SK-N-SH (cell line): Measurements from ENCODE around the gene IFT122.

Experiments
- CTCF ChIP-seq: fragments of 200-600 bp; sonication (generic); IDR thresholded peaks from 2 replicates; pipeline ENCODE4 v1.6.1; 2017; ENCODE audit warnings: antibody characterized with exemption, mild to moderate bottlenecking, moderate library complexity
- ELF1 ChIP-seq: IDR thresholded peaks from 2 replicates; pipeline ENCODE4 v1.4.0; 2012
- EP300 ChIP-seq, 2 experiments: IDR thresholded peaks; 2 replicates each; pipeline versions ENCODE4 v1.4.0 to v1.6.1; 2012; ENCODE audit warnings: borderline replicate concordance in 1 of 2, low read depth in 1 of 2, low read length in 1 of 2
- EZH2phosphoT487 ChIP-seq: fragments of 200-600 bp; sonication (generic); IDR thresholded peaks from 2 replicates; pipeline ENCODE4 v1.6.1; 2017; ENCODE audit warnings: low read depth, mixed run types, mild to moderate bottlenecking, antibody characterized with exemption, moderate library complexity, borderline replicate concordance
- MAX ChIP-seq: IDR thresholded peaks from 2 replicates; pipeline ENCODE4 v1.4.0; 2012; ENCODE audit warnings: low read depth
- POLR2AphosphoS5 ChIP-seq: IDR thresholded peaks from 2 replicates; pipeline ENCODE4 v1.6.1; 2012; ENCODE audit warnings: low read depth, low read length
- RCOR1 ChIP-seq: fragments of 150-350 bp; IDR thresholded peaks from 2 replicates; pipeline ENCODE4 v1.6.1; 2017; ENCODE audit warnings: antibody characterized with exemption, low read length

GRCh38 chr3:129524081-129524480 lies 84.1 kb downstream of the IFT122 start:
- TF ChIP-seq CTCF (no peak), ELF1 (no peak), EZH2phosphoT487 (no peak), MAX (no peak), RCOR1 (no peak), EP300 (IDR thresholded peaks at IDR 0.05; ENCODE audit: borderline replicate concordance in 1 of 2, low read depth in 1 of 2, low read length in 1 of 2) (no peak), POLR2AphosphoS5 (no peak)
